Choroid plexus epithelial cell (primary cell): ENCODE measurements around the gene SOCS1.
A peak's percentile ranks its signal among the peaks of the same experiment; 100 is the strongest.

ENCODE experiments used
- DNase-seq: peaks from one replicate; pipeline ENCODE4 v3.0.0-alpha.2; 2010; ENCODE audit warnings: low read depth
- H3K4me3 ChIP-seq: 2 replicates; pipeline ENCODE4 v1.5.1; 2011; ENCODE audit warnings: low read depth, mild to moderate bottlenecking, control low read depth, low read length, moderate library complexity
- TF ChIP-seq, protein P1 (sequence below): conservative IDR thresholded peaks from 2 replicates; pipeline ENCODE4 v1.5.1; 2011; ENCODE audit warnings: low read depth, mild to moderate bottlenecking, control low read depth, inconsistent platforms, low read length, moderate library complexity

The SOCS1 gene

DNA sequence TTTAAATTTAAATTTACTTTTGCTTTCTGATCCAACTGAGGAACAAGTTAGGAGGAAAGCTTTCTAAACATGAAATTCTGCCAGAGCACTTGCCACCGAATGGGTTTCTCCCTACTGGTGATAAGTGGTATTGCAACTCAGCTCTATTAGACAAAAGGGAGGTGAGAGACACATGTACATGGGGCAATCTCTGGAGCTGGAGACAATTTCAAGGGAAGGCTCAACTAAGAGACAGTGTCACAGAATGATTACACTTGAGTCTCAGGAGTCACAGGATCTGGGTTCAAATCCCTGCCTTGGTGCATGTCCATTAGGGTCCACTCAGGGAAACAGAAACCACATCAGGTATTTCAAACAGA lies 37.4 kb downstream of the SOCS1 start:
- DNase-seq, result peak; percentile 14
- H3K4me3 ChIP-seq, result no peak overlapping the region
- TF ChIP-seq, protein P1, sequence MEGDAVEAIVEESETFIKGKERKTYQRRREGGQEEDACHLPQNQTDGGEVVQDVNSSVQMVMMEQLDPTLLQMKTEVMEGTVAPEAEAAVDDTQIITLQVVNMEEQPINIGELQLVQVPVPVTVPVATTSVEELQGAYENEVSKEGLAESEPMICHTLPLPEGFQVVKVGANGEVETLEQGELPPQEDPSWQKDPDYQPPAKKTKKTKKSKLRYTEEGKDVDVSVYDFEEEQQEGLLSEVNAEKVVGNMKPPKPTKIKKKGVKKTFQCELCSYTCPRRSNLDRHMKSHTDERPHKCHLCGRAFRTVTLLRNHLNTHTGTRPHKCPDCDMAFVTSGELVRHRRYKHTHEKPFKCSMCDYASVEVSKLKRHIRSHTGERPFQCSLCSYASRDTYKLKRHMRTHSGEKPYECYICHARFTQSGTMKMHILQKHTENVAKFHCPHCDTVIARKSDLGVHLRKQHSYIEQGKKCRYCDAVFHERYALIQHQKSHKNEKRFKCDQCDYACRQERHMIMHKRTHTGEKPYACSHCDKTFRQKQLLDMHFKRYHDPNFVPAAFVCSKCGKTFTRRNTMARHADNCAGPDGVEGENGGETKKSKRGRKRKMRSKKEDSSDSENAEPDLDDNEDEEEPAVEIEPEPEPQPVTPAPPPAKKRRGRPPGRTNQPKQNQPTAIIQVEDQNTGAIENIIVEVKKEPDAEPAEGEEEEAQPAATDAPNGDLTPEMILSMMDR, result peak; percentile 59

DNA sequence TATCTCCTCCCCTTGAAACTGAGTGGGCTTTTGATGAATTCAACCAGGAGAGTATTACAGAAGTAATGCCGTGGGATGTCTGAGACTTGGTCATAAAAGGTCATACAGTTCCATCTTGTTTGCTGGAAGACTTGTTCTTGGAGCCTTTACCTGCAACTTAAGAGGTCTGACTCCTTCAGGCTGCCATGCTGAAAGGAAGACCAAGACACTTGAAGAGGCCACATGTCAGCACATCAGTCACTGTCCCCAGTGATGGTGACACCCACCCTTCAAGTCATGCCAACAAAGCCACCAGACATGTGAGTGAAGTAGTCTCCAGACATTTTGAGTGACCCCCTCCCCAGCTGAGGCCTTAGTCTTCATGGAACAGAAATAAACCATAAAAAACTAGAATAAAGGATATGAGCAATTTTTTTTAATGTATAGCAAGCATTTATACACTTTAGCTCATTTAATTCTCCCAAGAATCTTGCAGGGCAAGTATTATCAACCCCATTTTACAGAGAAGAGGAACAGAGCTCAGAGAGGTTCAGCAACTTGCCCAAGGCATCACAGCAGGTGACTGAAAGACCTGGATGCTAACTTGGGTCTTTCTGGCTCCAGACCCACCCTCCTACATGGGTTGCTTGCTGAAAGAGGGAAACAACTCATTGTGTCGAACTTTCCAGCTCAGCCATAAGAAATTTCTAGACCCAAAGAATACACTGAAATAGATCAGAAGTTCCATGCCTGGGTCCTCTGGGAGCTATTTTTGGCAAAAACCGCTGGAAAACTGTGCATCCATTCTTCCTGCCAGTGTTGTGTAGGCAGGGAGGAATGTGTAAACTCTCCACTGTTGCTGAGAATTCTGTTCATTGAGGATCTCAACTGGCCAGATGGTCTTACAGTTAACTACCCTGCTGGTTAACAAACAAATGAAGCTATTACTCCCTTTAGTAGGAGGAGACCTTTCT lies 38.1 kb downstream of the SOCS1 start:
- TF ChIP-seq, protein P1, result no peak
- H3K4me3 ChIP-seq, result no peak overlapping the region
- no peak for DNase-seq

DNA sequence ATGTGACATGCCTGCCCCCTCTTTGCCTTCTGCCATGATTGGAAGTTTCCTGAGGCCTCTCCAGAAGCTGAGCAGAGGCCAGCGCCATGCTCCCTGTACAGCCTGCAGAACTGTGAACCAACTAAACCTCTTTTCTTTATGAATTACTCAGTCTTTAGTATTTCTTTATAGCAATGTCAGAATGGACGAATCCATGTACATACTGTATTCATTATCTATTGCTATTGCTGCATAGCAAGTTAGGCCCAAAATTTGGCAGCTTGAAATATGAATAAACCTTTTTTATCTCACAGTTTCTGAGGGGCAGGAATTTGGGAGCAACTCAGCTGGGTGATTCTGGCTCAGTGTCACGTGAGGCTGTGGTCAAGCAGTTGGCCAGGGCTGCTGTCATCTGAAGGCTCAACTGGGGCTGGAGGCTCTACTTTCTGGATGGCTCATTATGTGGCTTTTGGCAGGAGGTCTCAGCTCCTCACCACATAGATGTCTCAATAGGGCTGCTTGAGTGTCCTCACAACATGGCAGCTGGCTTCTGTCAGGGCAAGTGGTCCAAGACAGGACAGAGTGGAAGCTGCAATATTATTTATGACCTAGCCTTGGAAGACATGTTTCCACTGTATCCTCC lies 40.0 kb downstream of the SOCS1 start:
- H3K4me3 ChIP-seq, result no peak overlapping the region
- TF ChIP-seq, protein P1, result no peak
- no peak for DNase-seq

DNA sequence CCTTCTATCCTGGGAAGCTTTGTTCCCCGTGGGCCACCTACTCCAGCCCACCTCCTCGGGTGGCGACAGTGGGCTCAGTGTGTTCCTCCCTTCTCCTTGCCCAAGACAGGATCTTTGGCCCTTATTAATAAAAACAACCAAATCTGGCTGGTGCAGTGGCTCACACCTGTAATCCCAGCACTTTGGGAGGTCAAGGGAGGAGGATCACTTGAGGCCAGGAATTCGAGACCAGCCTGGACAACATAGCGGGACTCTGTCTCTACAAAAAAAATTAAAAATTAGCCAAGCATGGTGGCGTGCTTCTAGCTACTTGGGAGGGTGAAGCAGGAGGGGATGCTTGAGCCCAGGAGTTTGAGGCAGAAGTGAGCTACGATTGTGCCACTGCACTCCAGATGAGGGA lies 42.2 kb downstream of the SOCS1 start:
- TF ChIP-seq, protein P1, result no peak
- H3K4me3 ChIP-seq, result no peak overlapping the region

DNA sequence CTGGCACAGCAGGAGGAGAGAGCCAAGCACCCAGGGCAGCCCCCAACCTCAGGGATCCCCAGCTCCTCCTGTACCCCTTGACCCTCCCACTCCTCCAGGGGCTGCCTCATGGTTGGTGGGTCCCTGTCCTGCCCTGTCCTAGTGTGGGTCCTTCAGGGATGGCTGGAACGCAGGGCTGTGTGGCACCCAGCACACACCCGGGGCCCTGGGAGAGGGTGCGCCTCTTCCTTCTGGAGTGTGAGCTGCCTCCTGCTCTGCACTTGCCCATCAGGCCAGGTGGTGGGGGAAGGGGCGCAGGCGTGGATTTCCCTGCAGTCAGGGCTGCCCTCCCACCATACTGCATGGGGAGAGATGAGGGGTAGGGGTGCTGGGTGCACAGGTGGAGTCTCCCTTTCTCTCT lies 42.6 kb downstream of the SOCS1 start:
- TF ChIP-seq, protein P1, result no peak
- H3K4me3 ChIP-seq, result no peak overlapping the region
- DNase-seq, result no peak

More for the DNA sequence above, 42.2 kb downstream of the SOCS1 start:
- no peak for DNase-seq

DNA sequence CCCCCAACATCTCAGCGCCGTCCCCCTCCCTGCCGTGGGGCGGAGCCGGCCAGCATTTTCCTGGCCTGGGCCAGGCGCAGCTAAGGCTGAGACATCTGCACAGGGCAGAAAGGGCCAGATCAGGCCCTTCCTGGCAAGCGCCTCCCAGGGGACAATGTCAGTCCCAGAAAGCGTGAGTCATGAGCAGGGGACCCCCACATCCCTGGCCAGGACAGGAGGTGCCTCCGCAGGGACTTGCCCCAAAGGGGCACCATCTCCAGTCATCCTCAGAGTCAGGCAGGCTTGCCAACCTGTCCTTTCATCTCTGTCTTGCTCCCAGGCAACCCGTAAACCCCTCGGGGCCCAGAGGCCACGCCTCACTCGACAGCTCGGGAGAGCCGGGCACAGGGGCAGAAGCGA lies 43.2 kb downstream of the SOCS1 start:
- TF ChIP-seq, protein P1, result no peak
- H3K4me3 ChIP-seq, result no peak overlapping the region

More for the DNA sequence above, 43.2 kb downstream of the SOCS1 start:
- no peak for DNase-seq
